Measurements from ENCODE around the gene DICER1. TPM values are rescaled to one million over a fixed set of nuclear protein-coding genes. Genes with fewer than 3 reads are reported as not detected.

DICER1 gene
- total RNA-seq, 1 donor from 2014 or later: 104 TPM

DNA sequence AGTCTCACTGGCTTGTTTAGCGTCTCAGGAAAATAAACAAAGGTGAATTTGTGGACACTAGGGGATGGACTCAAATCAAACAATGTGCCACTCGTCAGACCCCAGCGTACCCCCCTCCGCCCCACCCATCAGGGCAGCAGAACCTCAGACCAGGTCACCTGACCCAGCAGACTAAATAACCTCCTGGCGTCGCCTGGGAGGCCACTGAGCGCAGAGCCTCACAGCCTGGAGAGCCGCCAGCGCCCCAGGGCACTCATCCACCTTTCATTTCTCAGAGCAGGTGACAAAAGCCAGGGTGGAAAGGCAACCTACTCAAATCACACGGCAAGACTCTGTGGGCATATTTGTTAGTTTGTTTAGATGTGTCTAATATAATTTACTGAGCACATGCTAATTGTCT, 100.9 kb downstream of the DICER1 start:
- Mint-ChIP-seq H3K27ac (ENCODE audit: unreplicated experiment) (no peak overlapping the region), H3K27me3 (ENCODE audit: low read depth) (no peaks in the 10 kb centered on the region), H3K4me1 (no peaks in the 10 kb centered on the region), H3K4me3 (no peak overlapping the region), H3K36me3 (ENCODE audit: low read depth) (no peaks in the 10 kb centered on the region), H3K9me3 (no peaks in the 10 kb centered on the region)
- TF ChIP-seq, protein P1, sequence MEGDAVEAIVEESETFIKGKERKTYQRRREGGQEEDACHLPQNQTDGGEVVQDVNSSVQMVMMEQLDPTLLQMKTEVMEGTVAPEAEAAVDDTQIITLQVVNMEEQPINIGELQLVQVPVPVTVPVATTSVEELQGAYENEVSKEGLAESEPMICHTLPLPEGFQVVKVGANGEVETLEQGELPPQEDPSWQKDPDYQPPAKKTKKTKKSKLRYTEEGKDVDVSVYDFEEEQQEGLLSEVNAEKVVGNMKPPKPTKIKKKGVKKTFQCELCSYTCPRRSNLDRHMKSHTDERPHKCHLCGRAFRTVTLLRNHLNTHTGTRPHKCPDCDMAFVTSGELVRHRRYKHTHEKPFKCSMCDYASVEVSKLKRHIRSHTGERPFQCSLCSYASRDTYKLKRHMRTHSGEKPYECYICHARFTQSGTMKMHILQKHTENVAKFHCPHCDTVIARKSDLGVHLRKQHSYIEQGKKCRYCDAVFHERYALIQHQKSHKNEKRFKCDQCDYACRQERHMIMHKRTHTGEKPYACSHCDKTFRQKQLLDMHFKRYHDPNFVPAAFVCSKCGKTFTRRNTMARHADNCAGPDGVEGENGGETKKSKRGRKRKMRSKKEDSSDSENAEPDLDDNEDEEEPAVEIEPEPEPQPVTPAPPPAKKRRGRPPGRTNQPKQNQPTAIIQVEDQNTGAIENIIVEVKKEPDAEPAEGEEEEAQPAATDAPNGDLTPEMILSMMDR (conservative IDR thresholded peaks at IDR 0.05): no peak
- DNase-seq (ENCODE audit: low read depth, low spot score): no peak

DNA sequence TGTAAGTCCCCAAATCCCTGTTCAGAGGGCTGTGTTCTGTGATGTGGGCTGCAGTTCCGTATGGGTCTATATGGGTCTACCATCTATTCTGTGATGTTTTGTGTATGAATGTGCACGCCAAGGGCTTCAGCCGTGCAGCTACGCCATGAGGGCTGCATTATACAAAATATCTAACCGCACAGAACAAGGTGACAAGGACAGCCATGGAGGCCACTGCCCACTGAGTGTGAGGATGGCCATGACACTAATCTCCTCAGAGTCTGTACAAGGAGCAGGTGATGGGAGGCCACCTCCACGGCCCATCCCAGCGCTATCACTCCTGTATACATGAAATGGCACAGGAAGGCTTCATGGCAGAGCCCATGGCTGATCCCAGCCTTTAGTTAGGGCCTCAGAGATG, 102.0 kb downstream of the DICER1 start:
- Mint-ChIP-seq H3K27ac (ENCODE audit: unreplicated experiment) (no peak overlapping the region), H3K4me3 (no peak overlapping the region), H3K4me1 (no peaks in the 10 kb centered on the region), H3K36me3 (ENCODE audit: low read depth) (no peaks in the 10 kb centered on the region), H3K9me3 (no peaks in the 10 kb centered on the region), H3K27me3 (ENCODE audit: low read depth) (no peaks in the 10 kb centered on the region)
- TF ChIP-seq, protein P1 (conservative IDR thresholded peaks at IDR 0.05): no peak
- DNase-seq (ENCODE audit: low read depth, low spot score): no peak

DNA sequence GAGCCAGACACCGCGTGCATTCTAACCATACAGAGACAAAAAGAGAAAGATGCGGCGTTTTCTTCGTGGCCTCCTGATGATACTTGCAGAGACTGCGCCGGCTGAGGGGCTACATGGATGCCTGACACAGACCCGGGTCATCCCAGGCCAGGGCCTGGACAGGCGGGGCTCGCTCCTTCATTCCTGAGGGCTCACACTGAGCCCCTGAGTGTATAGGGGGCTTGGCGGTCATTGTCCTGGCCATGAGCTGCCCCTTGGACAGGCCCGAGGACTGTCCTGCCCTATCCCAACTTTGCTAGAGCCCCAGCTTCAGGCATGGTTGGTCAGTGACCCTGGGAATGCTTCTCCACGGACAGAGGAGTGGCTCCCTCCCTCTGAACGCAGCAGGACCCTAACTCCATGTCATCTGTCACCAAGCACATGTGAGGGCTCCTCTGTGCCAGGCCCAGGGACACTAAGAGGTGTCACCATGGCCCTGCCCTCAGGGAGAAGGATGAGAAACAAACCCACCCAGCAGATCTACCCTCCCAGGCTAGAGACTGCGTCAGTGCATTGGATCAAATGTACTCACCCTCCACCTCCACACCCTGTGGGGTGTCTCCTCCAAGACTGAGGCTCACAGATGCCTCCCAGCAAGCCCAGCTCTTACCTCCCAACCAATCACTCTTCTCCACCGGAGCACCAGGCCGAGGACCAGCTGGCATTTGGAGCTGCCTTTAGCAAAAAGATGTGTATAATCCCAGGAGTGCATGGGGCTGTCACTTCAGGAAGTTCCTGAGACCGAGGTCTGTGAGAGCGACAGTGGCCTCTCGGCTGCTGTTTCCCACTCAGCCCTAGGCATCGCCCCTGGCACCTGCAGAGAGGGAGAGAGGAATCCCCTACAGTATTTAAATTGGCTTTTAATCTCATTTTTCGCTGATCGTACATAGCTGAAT, 102.7 kb downstream of the DICER1 start:
- DNase-seq (ENCODE audit: low read depth, low spot score): no peak
- H3K36me3 Mint-ChIP-seq (ENCODE audit: low read depth): no peaks in the 10 kb centered on the region
- TF ChIP-seq, protein P1 (conservative IDR thresholded peaks at IDR 0.05): no peak
- H3K27me3 Mint-ChIP-seq (ENCODE audit: low read depth): peaks cover 5% of the 10 kb centered on the region
- no peaks in the 10 kb centered on the region for H3K4me1 Mint-ChIP-seq
- no peaks in the 10 kb centered on the region for H3K9me3 Mint-ChIP-seq
- H3K4me3 Mint-ChIP-seq: no peak overlapping the region
- H3K27ac Mint-ChIP-seq (ENCODE audit: unreplicated experiment): no peak overlapping the region

DNA sequence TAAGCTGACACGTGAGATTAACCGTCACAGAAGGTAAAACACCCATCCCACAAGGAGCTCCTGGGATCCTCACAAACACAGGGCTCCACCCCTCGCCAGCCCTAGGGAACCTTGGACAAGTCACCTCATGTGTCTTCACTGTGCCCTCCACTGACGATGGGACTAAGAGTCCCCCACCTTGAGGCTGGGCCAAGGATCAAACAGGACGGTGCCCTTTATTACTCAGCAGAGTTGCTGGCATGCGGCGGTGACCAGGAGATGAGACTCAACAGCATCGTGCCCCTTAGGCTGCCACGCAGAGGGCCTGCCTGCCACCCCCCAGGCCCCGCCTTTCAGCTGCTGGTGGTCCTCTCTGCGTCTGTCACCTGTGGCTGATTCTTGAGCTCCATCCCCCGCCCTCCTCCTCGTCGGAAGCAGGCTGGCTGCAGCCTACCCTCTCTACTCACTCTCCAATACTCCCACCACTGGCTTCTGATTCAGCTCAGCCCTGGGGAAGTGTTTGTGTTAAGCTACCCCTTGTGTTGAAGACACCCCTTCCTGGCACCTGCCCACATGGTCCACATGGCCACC, 105.2 kb downstream of the DICER1 start:
- TF ChIP-seq, protein P1 (conservative IDR thresholded peaks at IDR 0.05): no peak
- Mint-ChIP-seq H3K27me3 (ENCODE audit: low read depth) (peaks cover 6% of the 10 kb centered on the region), H3K4me3 (no peak overlapping the region), H3K9me3 (no peaks in the 10 kb centered on the region), H3K4me1 (no peaks in the 10 kb centered on the region), H3K27ac (ENCODE audit: unreplicated experiment) (peak overlapping the region; percentile 43), H3K36me3 (ENCODE audit: low read depth) (no peaks in the 10 kb centered on the region)
- DNase-seq (ENCODE audit: low read depth, low spot score): no peak

DNA sequence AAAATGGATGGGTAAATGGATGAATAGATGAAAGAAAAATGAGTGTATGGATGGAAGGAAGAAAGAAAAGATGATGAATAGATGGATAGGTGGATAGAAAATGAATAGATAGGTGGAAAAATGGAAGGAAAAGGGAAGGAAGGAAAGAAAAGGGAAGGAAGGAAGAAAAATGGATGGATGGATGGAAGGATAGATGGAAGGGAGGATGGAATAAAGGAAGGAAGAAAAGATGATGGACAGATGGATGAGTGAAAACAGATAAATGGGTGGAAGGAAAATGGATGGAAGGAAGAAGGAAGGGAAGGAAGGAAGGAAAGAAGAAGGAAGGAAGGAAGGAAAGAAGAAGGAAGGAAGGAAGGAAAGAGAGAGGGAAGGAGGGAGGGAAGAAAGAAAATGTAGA, 107.4 kb downstream of the DICER1 start:
- Mint-ChIP-seq H3K4me1 (peaks cover 7% of the 10 kb centered on the region), H3K4me3 (no peak overlapping the region), H3K27me3 (ENCODE audit: low read depth) (peaks cover 6% of the 10 kb centered on the region), H3K9me3 (no peaks in the 10 kb centered on the region), H3K36me3 (ENCODE audit: low read depth) (no peaks in the 10 kb centered on the region), H3K27ac (ENCODE audit: unreplicated experiment) (no peak overlapping the region)
- no peak for DNase-seq (ENCODE audit: low read depth, low spot score)
- TF ChIP-seq, protein P1 (conservative IDR thresholded peaks at IDR 0.05): no peak

Data from neural crest cell (in vitro differentiated cells).